Uterus (tissue), 4 donors: ENCODE measurements around the gene OR8H3. TPM values are rescaled to one million over a fixed set of nuclear protein-coding genes. Genes with fewer than 3 reads are reported as not detected.
"Not testable (repeated sequence)": the region's sequence is repeated elsewhere in the genome, so short reads cannot be mapped to it uniquely, and the experiment has no call there.

Experiments used
- DNase-seq, 2 donors: peaks; one replicate each; pipeline ENCODE4 v3.0.0-alpha.2; 2019 to 2020
- H3K27ac ChIP-seq, 2 donors: fragments of 200-600 bp; sonication (generic); 1 replicate in 1 of 2; 2 replicates in 1 of 2; pipeline ENCODE4 v1.5.1; 2016 to 2018
- H3K27me3 ChIP-seq, 2 donors: fragments of 200-600 bp; sonication (generic); one replicate each; pipeline ENCODE4 v1.5.1; 2018 to 2019; ENCODE audit warnings: control low read depth in 1 of 2
- H3K36me3 ChIP-seq, 2 donors: fragments of 200-600 bp; sonication (generic); one replicate each; pipeline ENCODE4 v1.5.1; 2019; ENCODE audit warnings: control low read depth in 1 of 2
- H3K4me1 ChIP-seq, 2 donors: fragments of 200-600 bp; sonication (generic); one replicate each; pipeline ENCODE4 v1.5.1; 2018 to 2019; ENCODE audit warnings: control low read depth in 1 of 2
- H3K4me3 ChIP-seq, 2 donors: fragments of 200-600 bp; sonication (generic); 1 replicate in 1 of 2; 2 replicates in 1 of 2; pipeline ENCODE4 v1.5.1; 2018 to 2019; ENCODE audit warnings: mild to moderate bottlenecking in 1 of 2
- H3K9me3 ChIP-seq, 2 donors: fragments of 200-600 bp; sonication (generic); one replicate each; pipeline ENCODE4 v1.5.1; 2019; ENCODE audit warnings: control low read depth in 1 of 2
- CTCF ChIP-seq, 4 experiments: fragments of 200-600 bp in 2 of 4; fragments of 450-650 bp in 2 of 4; sonication (generic) in 2 of 4; IDR thresholded peaks; one replicate each; pipeline ENCODE4 v1.5.1; 2016 to 2019; ENCODE audit warnings: antibody characterized with exemption in 4 of 4, mild to moderate bottlenecking in 2 of 4, moderate library complexity in 1 of 4
- POLR2A ChIP-seq, 2 donors: fragments of 450-650 bp; IDR thresholded peaks; one replicate each; pipeline ENCODE4 v1.6.1; 2016; ENCODE audit warnings: antibody characterized with exemption in 2 of 2, mild to moderate bottlenecking in 1 of 2, moderate library complexity in 1 of 2
- intact Hi-C: fragments of 100-400 bp; cut with DNase I; formaldehyde crosslinking; loops from one replicate; pipeline ENCODE4 v1.15.1; 2023; ENCODE audit warnings: low total_unique reads
- total RNA-seq, 4 donors: library from RNA; depleted of rRNA in 3 of 4; stranded (reverse); fragments of >200 nt in 3 of 4; gene quantifications; one replicate each; pipeline versions ENCODE4 v1.1.0 to v1.2.4, GENCODE V29; 2014 to 2023
- donor health status: DM: yes; HTN: yes; CAD: no.

Gene OR8H3
- total RNA-seq = not detected

GRCh38 chr11:56122073-56122472 is at the start of gene OR8H3:
Gene OR8H3 (plus strand): TSS chr11:56122373. CDS start chr11:56122373, 0 bp downstream.
- no peak within 1 kb of the TSS for H3K4me3 ChIP-seq
- DNase-seq = no peak
- intact Hi-C loops = no loop called here
- H3K4me1 ChIP-seq = no peaks in the 10 kb centered on the region
- H3K27ac ChIP-seq = no peak within 1 kb of the TSS
- TF ChIP-seq POLR2A (IDR thresholded peaks at IDR 0.05) (no peak), CTCF (IDR thresholded peaks at IDR 0.05) (no peak)
- no peaks in the 10 kb centered on the region for H3K36me3 ChIP-seq
- H3K27me3 ChIP-seq = no peaks in the 10 kb centered on the region
- no peaks in the 10 kb centered on the region for H3K9me3 ChIP-seq

DNA sequence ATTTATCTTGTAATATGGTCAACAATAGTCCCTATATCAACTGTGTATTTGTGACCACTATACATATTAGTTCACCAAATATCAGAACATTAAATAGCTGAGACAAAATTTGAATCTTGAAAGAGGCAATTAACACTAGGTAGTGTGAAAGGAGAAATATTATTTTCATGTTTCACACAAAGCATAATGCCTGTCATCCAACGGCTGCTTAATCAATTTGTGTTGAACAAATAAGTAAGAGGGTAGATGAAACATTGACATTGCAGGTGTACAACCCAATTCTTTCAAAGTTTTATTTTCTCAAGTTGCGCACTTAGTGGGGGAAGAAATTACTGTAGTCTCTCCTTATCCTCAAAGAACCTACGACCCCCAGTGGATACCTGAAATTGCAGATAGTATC is 32.5 kb upstream of the OR8H3 start:
- TF ChIP-seq CTCF (IDR thresholded peaks at IDR 0.05) (no peak), POLR2A (IDR thresholded peaks at IDR 0.05) (no peak)
- Histone ChIP-seq H3K4me3 (no peak overlapping the region), H3K27me3 (no peaks in the 10 kb centered on the region), H3K9me3 (no peaks in the 10 kb centered on the region), H3K36me3 (no peaks in the 10 kb centered on the region), H3K4me1 (no peaks in the 10 kb centered on the region), H3K27ac (no peak overlapping the region)
- no peak for DNase-seq
- intact Hi-C loops = no loop called here

DNA sequence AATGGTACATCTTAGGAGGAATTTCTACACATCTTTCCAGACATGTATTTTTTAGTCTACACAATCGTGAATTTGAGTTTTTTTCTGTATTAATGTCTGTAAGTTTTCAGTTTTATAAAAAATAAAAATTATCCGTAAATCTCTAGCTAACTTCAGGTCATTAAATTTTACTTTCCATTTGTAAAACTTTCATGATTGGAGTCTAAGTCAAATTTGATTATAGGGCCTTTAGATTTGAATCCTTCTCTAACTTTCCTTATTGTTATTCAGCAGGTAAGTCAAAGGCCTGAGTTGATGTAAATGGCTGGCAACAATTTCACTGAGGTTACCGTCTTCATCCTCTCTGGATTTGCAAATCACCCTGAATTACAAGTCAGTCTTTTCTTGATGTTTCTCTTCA is 29.2 kb upstream of the OR8H3 start, which contains the start of gene OR8I2:
TSS of gene OR8I2 (plus strand) at position 301 of the 400 bp plus-strand sequence. CDS start at position 301, 0 bp downstream.
- Histone ChIP-seq H3K27me3 (no peaks in the 10 kb centered on the region), H3K36me3 (no peaks in the 10 kb centered on the region), H3K27ac (no peak within 1 kb of the TSS), H3K4me1 (no peaks in the 10 kb centered on the region), H3K9me3 (no peaks in the 10 kb centered on the region), H3K4me3 (no peak within 1 kb of the TSS)
- TF ChIP-seq CTCF (IDR thresholded peaks at IDR 0.05) = no peak
- TF ChIP-seq POLR2A (IDR thresholded peaks at IDR 0.05) = no peak
- intact Hi-C loops = no loop called here
- DNase-seq = no peak

DNA sequence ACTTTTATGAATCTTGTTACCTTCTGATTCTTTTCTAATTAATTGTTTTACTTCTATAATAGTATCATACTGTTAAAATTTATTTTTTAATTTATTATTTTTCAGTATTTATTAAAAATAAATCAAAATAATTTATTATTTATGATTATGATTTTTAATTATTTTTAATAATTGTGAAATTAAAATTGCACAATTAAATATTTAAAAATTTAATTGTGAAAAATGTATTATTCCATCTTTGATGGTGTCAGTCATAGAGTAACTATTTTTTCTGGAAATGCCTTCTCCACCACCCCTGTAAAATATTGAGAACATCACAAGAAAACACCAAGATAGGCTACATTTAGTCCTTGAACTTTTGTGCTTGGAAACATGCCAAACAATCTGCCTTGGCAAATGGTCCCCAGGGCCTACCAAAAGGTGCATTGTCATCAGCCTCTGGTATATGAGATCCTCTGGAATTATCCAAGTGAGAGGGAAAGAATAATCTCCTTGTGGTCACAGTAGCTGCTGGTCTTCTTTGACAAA is 18.9 kb upstream of the OR8H3 start, which contains the start of gene OR8H2:
TSS of gene OR8H2 (plus strand) at position 478 of the 528 bp plus-strand sequence. CDS start 1,356 bp downstream, outside the sequence.
- TF ChIP-seq POLR2A (IDR thresholded peaks at IDR 0.05) (no peak), CTCF (IDR thresholded peaks at IDR 0.05) (no peak)
- Histone ChIP-seq H3K4me1 (no peaks in the 10 kb centered on the region), H3K36me3 (no peaks in the 10 kb centered on the region), H3K9me3 (no peaks in the 10 kb centered on the region), H3K4me3 (no peak within 1 kb of the TSS), H3K27ac (no peak within 1 kb of the TSS), H3K27me3 (no peaks in the 10 kb centered on the region)
- DNase-seq = no peak
- intact Hi-C loops = no loop called here

GRCh38 chr11:56140151-56140661 is 18.0 kb downstream of the OR8H3 start, which contains the start of gene OR8J3:
Gene OR8J3 (minus strand): TSS chr11:56140201. CDS start chr11:56137718, 2,483 bp downstream.
- H3K27ac ChIP-seq = no peak within 1 kb of the TSS
- no peaks in the 10 kb centered on the region for H3K4me1 ChIP-seq
- DNase-seq = no peak
- TF ChIP-seq CTCF (IDR thresholded peaks at IDR 0.05) (no peak), POLR2A (IDR thresholded peaks at IDR 0.05) (no peak)
- no peaks in the 10 kb centered on the region for H3K36me3 ChIP-seq
- no peaks in the 10 kb centered on the region for H3K9me3 ChIP-seq
- intact Hi-C loops = no loop called here
- H3K4me3 ChIP-seq = no peak within 1 kb of the TSS
- no peaks in the 10 kb centered on the region for H3K27me3 ChIP-seq

DNA sequence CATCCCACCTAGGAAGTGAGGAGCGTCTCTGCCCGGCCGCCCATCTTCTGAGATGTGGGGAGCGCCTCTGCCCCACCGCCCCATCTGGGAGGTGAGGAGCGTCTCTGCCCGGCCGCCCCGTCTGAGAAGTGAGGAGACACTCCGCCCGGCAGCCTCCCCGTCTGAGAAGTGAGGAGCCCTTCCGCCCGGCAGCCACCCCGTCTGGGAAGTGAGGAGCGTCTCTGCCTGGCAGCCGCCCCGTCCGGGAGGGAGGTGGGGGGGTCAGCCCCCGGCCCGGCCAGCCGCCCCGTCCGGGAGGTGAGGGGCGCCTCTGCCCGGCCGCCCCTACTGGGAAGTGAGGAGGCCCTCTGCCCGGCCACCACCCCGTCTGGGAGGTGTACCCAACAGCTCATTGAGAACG is 21.5 kb downstream of the OR8H3 start:
- DNase-seq, intact Hi-C loops, H3K36me3 ChIP-seq, H3K27ac ChIP-seq, H3K27me3 ChIP-seq, H3K4me1 ChIP-seq, H3K9me3 ChIP-seq, H3K4me3 ChIP-seq: not testable (repeated sequence)
